Liver (tissue), 9 donors: ENCODE measurements around the gene TRHDE. TPM values are rescaled to one million over a fixed set of nuclear protein-coding genes. Genes with fewer than 3 reads are reported as not detected.

Experiments
- DNase-seq: peaks from one replicate; pipeline ENCODE4 v3.0.0-alpha.2; 2017; ENCODE audit warnings: low spot score
- H3K27ac ChIP-seq, 2 donors: one replicate each; pipeline ENCODE4 v1.7.0; 2013; ENCODE audit warnings: inconsistent platforms in 2 of 2, low read length in 2 of 2, control low read depth in 1 of 2, low read depth in 1 of 2, mild to moderate bottlenecking in 1 of 2
- H3K27me3 ChIP-seq, 4 donors: one replicate each; pipeline versions ENCODE4 v1.6.1 to v1.7.0; 2013; ENCODE audit warnings: low read length in 3 of 4, inconsistent platforms in 1 of 4, mild to moderate bottlenecking in 1 of 4, moderate library complexity in 1 of 4; ENCODE audit not compliant: control insufficient read depth in 4 of 4, insufficient read depth in 4 of 4
- H3K36me3 ChIP-seq, 4 donors: one replicate each; pipeline versions ENCODE4 v1.6.1 to v1.7.0; 2013; ENCODE audit warnings: low read length in 3 of 4, mild to moderate bottlenecking in 3 of 4, low read depth in 1 of 4, moderate library complexity in 1 of 4; ENCODE audit not compliant: control insufficient read depth in 4 of 4, insufficient read depth in 3 of 4
- H3K4me1 ChIP-seq, 4 donors: one replicate each; pipeline versions ENCODE4 v1.6.1 to v1.7.0; 2013; ENCODE audit warnings: low read length in 3 of 4, mild to moderate bottlenecking in 3 of 4, moderate library complexity in 1 of 4; ENCODE audit not compliant: control insufficient read depth in 4 of 4, insufficient read depth in 4 of 4
- H3K4me3 ChIP-seq, 3 donors: one replicate each; pipeline versions ENCODE4 v1.6.1 to v1.7.0; 2013; ENCODE audit warnings: low read length in 3 of 3, control low read depth in 1 of 3, low read depth in 1 of 3, mild to moderate bottlenecking in 1 of 3
- H3K9ac ChIP-seq, 2 donors: one replicate each; pipeline ENCODE4 v1.7.0; 2013; ENCODE audit warnings: low read length in 2 of 2, mild to moderate bottlenecking in 2 of 2, moderate library complexity in 2 of 2, control low read depth in 1 of 2, low read depth in 1 of 2
- H3K9me3 ChIP-seq, 4 donors: one replicate each; pipeline versions ENCODE4 v1.6.1 to v1.7.0; 2013; ENCODE audit warnings: low read length in 3 of 4; ENCODE audit not compliant: control insufficient read depth in 4 of 4
- ATF3 ChIP-seq: IDR thresholded peaks from 2 replicates; pipeline ENCODE4 v1.6.1; 2016; ENCODE audit warnings: antibody characterized with exemption
- CTCF ChIP-seq: fragments of 150-350 bp; IDR thresholded peaks from 2 replicates; pipeline ENCODE4 v1.5.1; 2017; ENCODE audit warnings: improper control_type of control experiment, low read depth, low read length; ENCODE audit not compliant: missing input control
- EGR1 ChIP-seq, 2 donors: IDR thresholded peaks; 2 replicates each; pipeline ENCODE4 v1.6.1; 2016 to 2018; ENCODE audit warnings: antibody characterized with exemption in 2 of 2, low read depth in 2 of 2
- FOXA1 ChIP-seq: IDR thresholded peaks from 2 replicates; pipeline ENCODE4 v1.6.1; 2016; ENCODE audit warnings: antibody characterized with exemption
- FOXA2 ChIP-seq: IDR thresholded peaks from 2 replicates; pipeline ENCODE4 v1.6.1; 2016; ENCODE audit warnings: antibody characterized with exemption
- GABPA ChIP-seq, 2 donors: IDR thresholded peaks in 1 of 2; conservative IDR thresholded peaks in 1 of 2; 2 replicates each; pipeline ENCODE4 v1.6.1; 2016; ENCODE audit warnings: antibody characterized with exemption in 2 of 2, mild to moderate bottlenecking in 1 of 2, moderate library complexity in 1 of 2
- HNF4G ChIP-seq: IDR thresholded peaks from 2 replicates; pipeline ENCODE4 v1.6.1; 2016; ENCODE audit warnings: antibody characterized with exemption
- JUND ChIP-seq, 2 donors: IDR thresholded peaks; 2 replicates each; pipeline ENCODE4 v1.6.1; 2016; ENCODE audit warnings: antibody characterized with exemption in 2 of 2
- MAX ChIP-seq: IDR thresholded peaks from 2 replicates; pipeline ENCODE4 v1.6.1; 2016; ENCODE audit warnings: antibody characterized with exemption
- NR2F2 ChIP-seq: IDR thresholded peaks from 2 replicates; pipeline ENCODE4 v1.6.1; 2016; ENCODE audit warnings: antibody characterized with exemption
- RAD21 ChIP-seq, 2 donors: IDR thresholded peaks; 2 replicates each; pipeline ENCODE4 v1.6.1; 2016; ENCODE audit warnings: antibody characterized with exemption in 2 of 2, mild to moderate bottlenecking in 2 of 2
- REST ChIP-seq: IDR thresholded peaks from 2 replicates; pipeline ENCODE4 v1.6.1; 2016; ENCODE audit warnings: antibody characterized with exemption, mild to moderate bottlenecking
- RXRA ChIP-seq, 2 donors: IDR thresholded peaks; 2 replicates each; pipeline ENCODE4 v1.6.1; 2017 to 2018; ENCODE audit warnings: antibody characterized with exemption in 2 of 2, mild to moderate bottlenecking in 1 of 2
- SP1 ChIP-seq: IDR thresholded peaks from 2 replicates; pipeline ENCODE4 v1.6.1; 2018; ENCODE audit warnings: antibody characterized with exemption, mild to moderate bottlenecking
- TAF1 ChIP-seq: conservative IDR thresholded peaks from 2 replicates; pipeline ENCODE4 v1.6.1; 2016; ENCODE audit warnings: antibody characterized with exemption, mild to moderate bottlenecking
- YY1 ChIP-seq: IDR thresholded peaks from 2 replicates; pipeline ENCODE4 v1.6.1; 2016; ENCODE audit warnings: antibody characterized with exemption, mild to moderate bottlenecking
- ZBTB33 ChIP-seq: IDR thresholded peaks from 2 replicates; pipeline ENCODE4 v1.6.1; 2016; ENCODE audit warnings: antibody characterized with exemption
- WGBS: extraction: QIAGEN DNeasy Blood & Tissue Kit; methylation state at CpG from one replicate; pipeline ENCODE4 v1.1.7; 2013; 5-methylcytosine and 5-hydroxymethylcytosine counted together
- polyA plus RNA-seq, 2 donors: library from polyadenylated mRNA; stranded (reverse) in 1 of 2; unstranded in 1 of 2; fragments of 200-250 nt in 1 of 2; fragments of >200 nt in 1 of 2; fragmentation: Nextera tagmentation in 1 of 2; extraction: Ambion mirVana in 1 of 2; gene quantifications; one replicate each; pipeline versions ENCODE4 v1.2.1 to v1.2.3, GENCODE V29; 2013 to 2015
- total RNA-seq, 2 donors: library from RNA; depleted of rRNA; stranded (reverse); fragments of >200 nt; gene quantifications; one replicate each; pipeline ENCODE4 v1.2.3, GENCODE V29; 2014
- donor health status: healthy.
- donor health status: healthy.
- donor health status: healthy.
- donor health status: healthy.
- donor health status: healthy.

The TRHDE gene
- total and polyA plus RNA-seq, 4 donors: 0.05 to 0.17 (median 0.14) TPM; not detected in 1

- H3K9ac ChIP-seq: no peak overlapping the region
- DNase-seq: no peak
- no peak overlapping the region for H3K27ac ChIP-seq
- no peaks in the 10 kb centered on the region for H3K27me3 ChIP-seq
- H3K9me3 ChIP-seq: no peaks in the 10 kb centered on the region
- no peaks in the 10 kb centered on the region for H3K4me1 ChIP-seq
- TF ChIP-seq EGR1 (IDR thresholded peaks at IDR 0.05; ENCODE audit: low read depth in 2 of 2) (no peak), ATF3 (no peak), RXRA (IDR thresholded peaks at IDR 0.05) (no peak), SP1 (no peak), FOXA2 (no peak), YY1 (no peak), CTCF (no peak), NR2F2 (no peak), REST (no peak), FOXA1 (no peak), TAF1 (no peak), HNF4G (no peak)
- H3K36me3 ChIP-seq: no peaks in the 10 kb centered on the region
- H3K4me3 ChIP-seq: no peak overlapping the region
- 95% methylated on average over 3 of the region's 3 CpGs for WGBS
These were observed 43.7 kb downstream of the TRHDE start for GRCh38 chr12:72315858-72316257.

- Histone ChIP-seq H3K9me3 (no peaks in the 10 kb centered on the region), H3K9ac (no peak overlapping the region), H3K4me3 (no peak overlapping the region), H3K36me3 (no peaks in the 10 kb centered on the region), H3K4me1 (no peaks in the 10 kb centered on the region), H3K27ac (no peak overlapping the region), H3K27me3 (no peaks in the 10 kb centered on the region)
- TF ChIP-seq EGR1 (IDR thresholded peaks at IDR 0.05; ENCODE audit: low read depth in 2 of 2) (no peak), YY1 (no peak), RXRA (IDR thresholded peaks at IDR 0.05) (no peak), MAX (no peak), SP1 (no peak), ZBTB33 (no peak), TAF1 (no peak), GABPA (IDR thresholded peaks at IDR 0.05 in 1 of 2, conservative IDR thresholded peaks at IDR 0.05 in 1 of 2) (no peak), RAD21 (IDR thresholded peaks at IDR 0.05) (no peak), JUND (IDR thresholded peaks at IDR 0.05) (no peak), REST (no peak), HNF4G (no peak)
- DNase-seq: no peak
- 82% methylated on average over 4 of the region's 4 CpGs for WGBS
These were observed 46.2 kb downstream of the TRHDE start for GRCh38 chr12:72318341-72318740.
